GM12878 (cell line): Measurements from ENCODE around the gene SFT2D3. TPM values are rescaled to one million over a fixed set of nuclear protein-coding genes. Genes with fewer than 3 reads are reported as not detected.

Experiments
- ATAC-seq: fragments of 200-7000 bp; cut with Tn5 transposase; 3 replicates; pipeline ENCODE4 v1.9.1; 2020; ENCODE audit warnings: mild to moderate bottlenecking, moderate library complexity
- BruUV-seq: library from RNA; stranded (reverse); fragments of 400-500 nt; replicated peaks from 2 replicates; lab custom pipeline; 2021; lab: Mats Ljungman, UMichigan
- CTCF ChIA-PET: fragments of 300-600 bp; sonication (Branson Sonifier 250); formaldehyde crosslinking; extraction: SDS; loops from one replicate; lab custom pipeline; 2021; ENCODE audit warnings: inconsistent platforms; lab: Yijun Ruan, JAX
- POLR2A ChIA-PET: fragments of 350-600 bp; formaldehyde crosslinking; extraction: SDS; loops from one replicate; lab custom pipeline; 2021; ENCODE audit warnings: inconsistent platforms; lab: Charles Lee
- RAD21 ChIA-PET: fragments of 300-600 bp; sonication (Branson Sonifier 250); formaldehyde crosslinking; loops from one replicate; lab custom pipeline; 2023; ENCODE audit warnings: antibody characterized with exemption; ENCODE audit not compliant: unreplicated experiment; lab: Charles Lee
- SMC1A ChIA-PET: fragments of 300-600 bp; sonication (Branson Sonifier 250); formaldehyde crosslinking; loops from one replicate; lab custom pipeline; 2023; ENCODE audit not compliant: unreplicated experiment, uncharacterized antibody; lab: Charles Lee
- DNase-seq: peaks from one replicate; pipeline ENCODE4 v3.0.0-alpha.2; 2011; ENCODE audit warnings: low read depth, low spot score
- FAIRE-seq: peaks from 3 replicates; lab custom pipeline; 2011; peaks lifted over from hg19 to GRCh38; lab: Jason Lieb, UNC
- H2AFZ ChIP-seq: 2 replicates; pipeline ENCODE4 v1.6.0; 2011; ENCODE audit warnings: low read depth, low read length, control low read depth; ENCODE audit not compliant: control insufficient read depth
- H3K27ac ChIP-seq: 2 replicates; pipeline ENCODE4 v1.5.1; 2011; ENCODE audit warnings: control low read depth; ENCODE audit not compliant: control insufficient read depth, insufficient read depth
- H3K27me3 ChIP-seq, 2 experiments: replicated peaks in 1 of 2; 2 replicates each; pipeline versions ENCODE4 v1.6.0 to v1.6.1; 2011; ENCODE audit warnings: low read length in 1 of 2; ENCODE audit not compliant: control insufficient read depth in 2 of 2, insufficient read depth in 2 of 2
- H3K36me3 ChIP-seq, 2 experiments: 2 replicates each; pipeline ENCODE4 v1.5.1; 2011; ENCODE audit warnings: low read length in 1 of 2; ENCODE audit not compliant: control insufficient read depth in 2 of 2, insufficient read depth in 2 of 2
- H3K4me1 ChIP-seq: 2 replicates; pipeline ENCODE4 v1.6.1; 2011; ENCODE audit warnings: mild to moderate bottlenecking, low read length, moderate library complexity, mixed read lengths; ENCODE audit not compliant: control insufficient read depth, insufficient read depth
- H3K4me2 ChIP-seq: 2 replicates; pipeline ENCODE4 v1.6.0; 2011; ENCODE audit warnings: control low read depth; ENCODE audit not compliant: control insufficient read depth, insufficient read depth
- H3K4me3 ChIP-seq: fragments of 200-600 bp; sonication (generic); 2 replicates; pipeline ENCODE4 v1.5.1; 2016
- H3K79me2 ChIP-seq: 2 replicates; pipeline ENCODE4 v1.6.0; 2011; ENCODE audit warnings: low read length; ENCODE audit not compliant: control insufficient read depth, insufficient read depth
- H3K9ac ChIP-seq: 2 replicates; pipeline ENCODE4 v1.8.0; 2011; ENCODE audit warnings: low read length, control low read depth, mixed read lengths; ENCODE audit not compliant: control insufficient read depth, insufficient read depth
- H3K9me3 ChIP-seq: replicated peaks from 3 replicates; pipeline ENCODE4 v1.5.1; 2011; ENCODE audit warnings: mild to moderate bottlenecking, low read length; ENCODE audit not compliant: control insufficient read depth, insufficient read depth
- H4K20me1 ChIP-seq: 2 replicates; pipeline ENCODE4 v1.6.0; 2011; ENCODE audit not compliant: control insufficient read depth, insufficient read depth
- BCLAF1 ChIP-seq: fragments of 450-650 bp; IDR thresholded peaks from 2 replicates; pipeline ENCODE4 v1.6.1; 2017; ENCODE audit warnings: antibody characterized with exemption, mild to moderate bottlenecking, moderate library complexity
- BHLHE40 ChIP-seq, 2 experiments: fragments of 450-650 bp in 1 of 2; IDR thresholded peaks; 2 replicates each; pipeline ENCODE4 v1.6.1; 2011 to 2017; ENCODE audit warnings: low read depth in 2 of 2, borderline replicate concordance in 1 of 2, improper control_type of control experiment in 1 of 2, low read length in 1 of 2, mild to moderate bottlenecking in 1 of 2
- CBFB ChIP-seq: IDR thresholded peaks from 2 replicates; pipeline ENCODE4 v1.6.1; 2016; ENCODE audit warnings: antibody characterized with exemption, low read depth
- EP300 ChIP-seq, 2 experiments: fragments of 150-350 bp in 1 of 2; IDR thresholded peaks; 2 replicates each; pipeline ENCODE4 v1.6.1; 2011 to 2012; ENCODE audit warnings: low read depth in 2 of 2, low read length in 2 of 2, borderline replicate concordance in 1 of 2, improper control_type of control experiment in 1 of 2, inconsistent platforms in 1 of 2; ENCODE audit not compliant: control insufficient read depth in 1 of 2
- MEF2B ChIP-seq: fragments of 450-650 bp; IDR thresholded peaks from 2 replicates; pipeline ENCODE4 v1.6.1; 2018; ENCODE audit warnings: mild to moderate bottlenecking, moderate library complexity; ENCODE audit not compliant: partially characterized antibody, poor library complexity, severe bottlenecking
- MXI1 ChIP-seq: fragments of 150-350 bp; IDR thresholded peaks from 2 replicates; pipeline ENCODE4 v1.6.1; 2011; ENCODE audit warnings: low read depth, mild to moderate bottlenecking, inconsistent platforms, low read length, improper control_type of control experiment
- NFIC ChIP-seq: IDR thresholded peaks from 2 replicates; pipeline ENCODE4 v1.6.1; 2012; ENCODE audit warnings: low read depth, mild to moderate bottlenecking, inconsistent platforms, low read length, moderate library complexity
- POLR2A ChIP-seq: IDR thresholded peaks from 2 replicates; pipeline ENCODE4 v1.6.1; 2011; ENCODE audit warnings: low read depth, mild to moderate bottlenecking, low read length
- POU2F2 ChIP-seq: IDR thresholded peaks from 3 replicates; pipeline ENCODE4 v1.6.1; 2011; ENCODE audit warnings: low read depth, mild to moderate bottlenecking, low read length, borderline replicate concordance
- RAD51 ChIP-seq: fragments of 450-650 bp; IDR thresholded peaks from 2 replicates; pipeline ENCODE4 v1.6.1; 2016; ENCODE audit warnings: moderate library complexity, mild to moderate bottlenecking, inconsistent platforms
- RBBP5 ChIP-seq: fragments of 200-600 bp; sonication (generic); conservative IDR thresholded peaks from 2 replicates; pipeline ENCODE4 v1.6.1; 2016
- RELB ChIP-seq: fragments of 450-650 bp; IDR thresholded peaks from 2 replicates; pipeline ENCODE4 v1.6.1; 2017; ENCODE audit warnings: low read depth, mild to moderate bottlenecking, moderate library complexity
- YY1 ChIP-seq: IDR thresholded peaks from 2 replicates; pipeline ENCODE4 v1.6.1; 2011; ENCODE audit warnings: low read depth, mild to moderate bottlenecking, low read length
- ZNF384 ChIP-seq: IDR thresholded peaks from 2 replicates; pipeline ENCODE4 v1.6.1; 2012; ENCODE audit warnings: low read depth, mild to moderate bottlenecking, low read length, improper control_type of control experiment, borderline replicate concordance
- WGBS: methylation state at CpG from one replicate; pipeline ENCODE4 v1.1.6; 2016; ENCODE audit warnings: low lambda C conversion rate; ENCODE audit not compliant: insufficient replicate concordance, insufficient coverage; ENCODE audit errors: missing lambda C conversion rate; 5-methylcytosine and 5-hydroxymethylcytosine counted together
- in situ Hi-C: fragments of 300-500 bp; cut with MboI; formaldehyde crosslinking; loops from 9 replicates; pipeline ENCODE4 v1.14.3; 2018; ENCODE audit warnings: mixed read lengths
- intact Hi-C: fragments of 100-400 bp; cut with micrococcal nuclease; formaldehyde crosslinking; loops from one replicate; pipeline ENCODE4 v1.14.2; 2022; ENCODE audit not compliant: unreplicated experiment
- polyA plus RNA-seq, 11 experiments: library from polyadenylated mRNA; depleted of rRNA in 4 of 11; unstranded in 6 of 11; stranded (reverse) in 5 of 11; fragments of >200 nt; fragmentation: Nextera tagmentation in 4 of 11; fragmentation: Illumina TruSeq in 1 of 11; extraction: Ambion mirVana in 4 of 11; extraction: Trizol in 1 of 11; gene quantifications; 1 replicate in 1 of 11; 2 replicates in 10 of 11; pipeline versions ENCODE4 v1.2.1 to v1.2.3, GENCODE V29; 2011 to 2016; ENCODE audit warnings: inconsistent platforms in 2 of 11, missing spikeins in 2 of 11, low read depth in 1 of 11
- total RNA-seq, 4 experiments: library from RNA; depleted of rRNA in 3 of 4; stranded (reverse); fragments of >200 nt in 3 of 4; fragmentation: Illumina TruSeq in 1 of 4; extraction: Trizol in 1 of 4; gene quantifications; 2 replicates each; pipeline versions ENCODE4 v1.2.1 to v1.2.3, GENCODE V29; 2013 to 2021

SFT2D3 gene
- total and polyA plus RNA-seq, 10 of the 15 experiments (the other 5 are each of a cell fraction or from before 2014, with no cell fraction given), result 4.2 to 8.4 (median 6.6) TPM; not detected in 4

GRCh38 chr2:127679680-127680361 is 21.5 kb upstream of the SFT2D3 start:
- Histone ChIP-seq H3K4me1 (no peaks in the 10 kb centered on the region), H3K27ac (no peak overlapping the region), H3K9me3 (no peaks in the 10 kb centered on the region), H3K79me2 (no peaks in the 10 kb centered on the region), H3K4me2 (no peak overlapping the region), H3K27me3 (peaks cover 6 to 9% of the 10 kb centered on the region in 2 experiments), H4K20me1 (0 out of 2 replicates have a peak, but pooled peaks cover 3% of the 10 kb centered on the region), H3K4me3 (no peak overlapping the region), H3K36me3 (no peaks in the 10 kb centered on the region), H3K9ac (no peak overlapping the region), H2AFZ (no peak overlapping the region)
- POLR2A ChIA-PET, result interaction anchor here (0.6 kb wide), 1 partner anchor 15 kb away, joined by 8 read pairs; no protein-coding TSS in a partner anchor
- CTCF ChIA-PET, result no interaction called here
- no peak for FAIRE-seq
- RAD21 ChIA-PET, result no interaction called here
- TF ChIP-seq POLR2A, result no peak
- no peak for TF ChIP-seq YY1
- no peak for TF ChIP-seq MXI1
- TF ChIP-seq RBBP5, result no peak
- TF ChIP-seq EP300 (IDR thresholded peaks at IDR 0.05; ENCODE audit: borderline replicate concordance in 1 of 2, control insufficient read depth in 1 of 2, low read depth in 2 of 2, low read length in 2 of 2), result no peak
- TF ChIP-seq BCLAF1, result no peak
- no peak for TF ChIP-seq RAD51
- no peak for TF ChIP-seq CBFB
- TF ChIP-seq BHLHE40 (IDR thresholded peaks at IDR 0.05; ENCODE audit: borderline replicate concordance in 1 of 2, low read depth in 2 of 2, low read length in 1 of 2), result no peak
- no peak for TF ChIP-seq POU2F2
- TF ChIP-seq MEF2B, result no peak
- no peak for TF ChIP-seq RELB
- TF ChIP-seq NFIC, result no peak
- no peak for TF ChIP-seq ZNF384
- no peak for DNase-seq
- ATAC-seq, result no peak
- intact Hi-C loops (no loop called here), in situ Hi-C loops (no loop called here)
- WGBS, result 35% methylated on average over 15 of the region's 15 CpGs
- SMC1A ChIA-PET, result no interaction called here
- BruUV-seq, result no TSS peak
